GM18526 (cell line): ENCODE measurements around the gene ROR2.

ENCODE experiments used
- POLR2A ChIP-seq: IDR thresholded peaks from 3 replicates; pipeline ENCODE4 v1.6.1; 2011; ENCODE audit not compliant: insufficient read length; ENCODE audit errors: extremely low read depth

Gene ROR2

GRCh38 chr9:91604451-91605179 is 345.4 kb downstream of the ROR2 start:
- no peak for TF ChIP-seq POLR2A

- TF ChIP-seq POLR2A: no peak
Observed at GRCh38 chr9:91603932-91604331, 346.1 kb downstream of the ROR2 start.

GRCh38 chr9:91599564-91599963 is 350.5 kb downstream of the ROR2 start:
- no peak for TF ChIP-seq POLR2A

GRCh38 chr9:91591627-91592026 is 358.4 kb downstream of the ROR2 start:
- TF ChIP-seq POLR2A: no peak

- TF ChIP-seq POLR2A: no peak
Observed at GRCh38 chr9:91589101-91589553, 360.9 kb downstream of the ROR2 start.

- TF ChIP-seq POLR2A: no peak
Observed at GRCh38 chr9:91586282-91586681, 363.7 kb downstream of the ROR2 start.

GRCh38 chr9:91583966-91584365 is 366.1 kb downstream of the ROR2 start:
- no peak for TF ChIP-seq POLR2A

- no peak for TF ChIP-seq POLR2A
Observed at GRCh38 chr9:91583161-91583875, 366.7 kb downstream of the ROR2 start.

- no peak for TF ChIP-seq POLR2A
Observed at GRCh38 chr9:91582181-91582580, 367.8 kb downstream of the ROR2 start.

- TF ChIP-seq POLR2A: no peak
Observed at GRCh38 chr9:91580136-91580535, 369.9 kb downstream of the ROR2 start.

- TF ChIP-seq POLR2A: no peak
Observed at GRCh38 chr9:91578911-91579310, 371.1 kb downstream of the ROR2 start.

- no peak for TF ChIP-seq POLR2A
Observed at GRCh38 chr9:91577633-91578061, 372.4 kb downstream of the ROR2 start.

- no peak for TF ChIP-seq POLR2A
Observed at GRCh38 chr9:91572811-91573210, 377.2 kb downstream of the ROR2 start.

- no peak for TF ChIP-seq POLR2A
Observed at GRCh38 chr9:91572044-91572443, 378.0 kb downstream of the ROR2 start.

- no peak for TF ChIP-seq POLR2A
Observed at GRCh38 chr9:91571036-91571435, 379.0 kb downstream of the ROR2 start.

- no peak for TF ChIP-seq POLR2A
Observed at GRCh38 chr9:91567642-91568274, 382.3 kb downstream of the ROR2 start.
